T-cell (primary cell): ENCODE data around the gene P4HA1. TPM values are rescaled to one million over a fixed set of nuclear protein-coding genes. Genes with fewer than 3 reads are reported as not detected.
A peak's percentile ranks its signal among the peaks of the same experiment; 100 is the strongest.
"Not testable (repeated sequence)": the region's sequence is repeated elsewhere in the genome, so short reads cannot be mapped to it uniquely, and the experiment has no call there.

Source experiments
- ATAC-seq, 4 experiments: fragments of 200-7000 bp in 3 of 4; fragments of 150-1000 bp in 1 of 4; cut with Tn5 transposase; replicated peaks in 1 of 4; 1 replicate in 3 of 4; 2 replicates in 1 of 4; pipeline ENCODE4 v1.10.0; 2021; ENCODE audit warnings: moderate library complexity in 3 of 4, mild to moderate bottlenecking in 2 of 4, moderate number of reproducible peaks in 1 of 4
- CTCF ChIA-PET, 2 donors: fragments of 300-600 bp; sonication (Branson Sonifier 250); formaldehyde crosslinking; loops; one replicate each; lab custom pipeline; 2022; ENCODE audit warnings: antibody characterized with exemption in 2 of 2; lab: Charles Lee
- POLR2A ChIA-PET, 2 donors: fragments of 300-600 bp; sonication (Branson Sonifier 250); formaldehyde crosslinking; loops; one replicate each; lab custom pipeline; 2022; ENCODE audit warnings: antibody characterized with exemption in 2 of 2; lab: Charles Lee
- DNase-seq, 35 experiments: peaks; one replicate each; pipeline versions ENCODE4 v3.0.0 to v3.0.0-alpha.2; 2013 to 2023
- H3K27ac ChIP-seq: one replicate; pipeline ENCODE4 v1.5.1; 2013; ENCODE audit warnings: low read length
- H3K27me3 ChIP-seq, 2 experiments: replicated peaks in 1 of 2; 1 replicate in 1 of 2; 2 replicates in 1 of 2; pipeline versions ENCODE4 v1.6.1 to v1.7.0; 2013; ENCODE audit warnings: low read length in 1 of 2, mixed read lengths in 1 of 2; ENCODE audit not compliant: control insufficient read depth in 2 of 2, insufficient read depth in 2 of 2; ENCODE audit errors: extremely low read depth in 1 of 2
- H3K36me3 ChIP-seq, 2 donors: 1 replicate in 1 of 2; 2 replicates in 1 of 2; pipeline versions ENCODE4 v1.6.1 to v1.7.0; 2013; ENCODE audit warnings: low read length in 1 of 2; ENCODE audit not compliant: control insufficient read depth in 2 of 2, insufficient read depth in 1 of 2; ENCODE audit errors: extremely low read depth in 1 of 2
- H3K4me1 ChIP-seq, 2 experiments: 1 replicate in 1 of 2; 2 replicates in 1 of 2; pipeline versions ENCODE4 v1.6.1 to v1.7.0; 2013; ENCODE audit warnings: low read length in 2 of 2, mixed read lengths in 1 of 2; ENCODE audit not compliant: insufficient read depth in 2 of 2, control insufficient read depth in 1 of 2; ENCODE audit errors: extremely low read depth in 1 of 2
- H3K4me3 ChIP-seq, 2 donors: 1 replicate in 1 of 2; 2 replicates in 1 of 2; pipeline versions ENCODE4 v1.5.1 to v1.7.0; 2013; ENCODE audit warnings: mild to moderate bottlenecking in 2 of 2, low read length in 1 of 2, moderate library complexity in 1 of 2; ENCODE audit not compliant: control insufficient read depth in 1 of 2; ENCODE audit errors: extremely low read depth in 1 of 2
- H3K9me3 ChIP-seq: 2 replicates; pipeline ENCODE4 v1.7.0; 2013
- H3K27ac Mint-ChIP-seq, 2 donors: one replicate each; pipeline ENCODE4 v1.8.0; 2020 to 2021; ENCODE audit warnings: mild to moderate bottlenecking in 2 of 2, mixed read lengths in 2 of 2
- H3K27me3 Mint-ChIP-seq, 2 donors: one replicate each; pipeline ENCODE4 v1.8.0; 2021 to 2022; ENCODE audit warnings: mixed read lengths in 2 of 2
- H3K36me3 Mint-ChIP-seq: one replicate; pipeline ENCODE4 v1.8.0; 2021; ENCODE audit warnings: mixed read lengths
- H3K4me1 Mint-ChIP-seq, 3 donors: one replicate each; pipeline ENCODE4 v1.8.0; 2020 to 2022; ENCODE audit warnings: mixed read lengths in 3 of 3, mild to moderate bottlenecking in 1 of 3
- H3K4me3 Mint-ChIP-seq, 3 donors: one replicate each; pipeline ENCODE4 v1.8.0; 2020 to 2022; ENCODE audit warnings: mild to moderate bottlenecking in 3 of 3, mixed read lengths in 3 of 3, moderate library complexity in 3 of 3
- H3K9me3 Mint-ChIP-seq, 3 donors: one replicate each; pipeline ENCODE4 v1.8.0; 2020 to 2022; ENCODE audit warnings: mixed read lengths in 3 of 3
- WGBS: methylation state at CpG from one replicate; pipeline ENCODE4 v1.1.5; 2013; ENCODE audit warnings: missing lambda C conversion rate; ENCODE audit not compliant: insufficient coverage; 5-methylcytosine and 5-hydroxymethylcytosine counted together
- total RNA-seq, 35 experiments: library from RNA in 6 of 35; stranded (reverse) in 6 of 35; fragments of 120-200 nt in 1 of 35; gene quantifications; one replicate each; pipeline versions ENCODE4 v1.2.1 to v1.2.4 and lab custom pipeline; 2013 to 2026

P4HA1 gene
- total RNA-seq, 5 donors from 2014 or later (not counting 1 experiment from before 2014, with no cell fraction given): 11.3 to 15.4 (median 13.0) TPM

DNA sequence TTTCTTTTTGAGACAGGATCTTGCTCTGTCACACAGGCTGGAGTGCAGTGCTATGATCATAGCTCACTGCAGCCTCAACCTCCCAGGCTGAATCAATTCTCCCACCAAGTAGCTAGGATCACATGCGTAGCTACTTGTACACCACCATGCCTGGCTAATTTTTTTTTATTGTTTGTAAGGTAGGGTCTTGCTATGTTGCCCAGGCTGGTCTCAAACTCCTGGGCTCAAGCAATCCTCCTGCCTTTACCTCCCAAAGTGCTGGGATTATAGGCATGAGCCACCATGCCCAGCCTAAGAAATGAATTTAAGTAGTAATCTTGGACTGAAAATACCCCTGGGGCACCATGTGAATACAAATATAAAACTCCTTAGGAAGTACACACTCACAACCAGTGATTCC is 19.4 kb upstream of the P4HA1 start:
- Histone ChIP-seq H3K9me3 (no peaks in the 10 kb centered on the region), H3K4me1 (peaks cover 0 to under 1% of the 10 kb centered on the region in 2 experiments), H3K4me3 (no peak overlapping the region), H3K27me3 (no peaks in the 10 kb centered on the region), H3K36me3 (no peaks in the 10 kb centered on the region), H3K27ac (no peak overlapping the region)
- WGBS: no CpG with 5 or more reads among the region's 1 CpG
- Mint-ChIP-seq H3K4me3 (no peak overlapping the region), H3K9me3 (no peaks in the 10 kb centered on the region), H3K36me3 (peaks cover 9% of the 10 kb centered on the region), H3K27me3 (no peaks in the 10 kb centered on the region), H3K27ac (no peak overlapping the region), H3K4me1 (peaks cover 0 to 9% (median 6%) of the 10 kb centered on the region in 3 donors)
- ATAC-seq: no peak
- POLR2A ChIA-PET: no interaction called here
- no peak for DNase-seq
- CTCF ChIA-PET: no interaction called here

- Mint-ChIP-seq H3K27me3 (no peaks in the 10 kb centered on the region), H3K9me3 (peaks cover 0 to 4% (median 0%) of the 10 kb centered on the region in 3 donors), H3K27ac (no peak overlapping the region), H3K36me3 (peaks cover 13% of the 10 kb centered on the region), H3K4me1 (peaks cover 10 to 19% (median 15%) of the 10 kb centered on the region in 3 donors), H3K4me3 (no peak overlapping the region)
- no peaks in the 10 kb centered on the region for H3K9me3 ChIP-seq
- H3K27me3 ChIP-seq: no peaks in the 10 kb centered on the region
- peaks cover 4% of the 10 kb centered on the region in 2 experiments for H3K4me1 ChIP-seq
- ChIA-PET POLR2A (interaction anchor here in 1 of 2 donors (0.7 kb wide), 1 partner anchor 126 kb away, joined by 3 read pairs; no protein-coding TSS in a partner anchor), CTCF (interaction anchor here in 1 of 2 donors (0.7 to 1.7 kb wide), 2 partner anchors 17 to 34 kb away, joined by 3 to 5 read pairs; partner anchors contain the start of gene P4HA1)
- H3K27ac ChIP-seq: no peak overlapping the region
- no peak overlapping the region for H3K4me3 ChIP-seq
- no CpG with 5 or more reads among the region's 1 CpG for WGBS
- ATAC-seq: no peak
- no peak for DNase-seq
- H3K36me3 ChIP-seq: no peaks in the 10 kb centered on the region
Observed at GRCh38 chr10:73113551-73113950, 16.9 kb upstream of the P4HA1 start.

GRCh38 chr10:73112032-73112431 is 15.4 kb upstream of the P4HA1 start:
- Mint-ChIP-seq H3K36me3 (peaks cover 17% of the 10 kb centered on the region), H3K4me1 (peaks cover 10 to 16% (median 13%) of the 10 kb centered on the region in 3 donors), H3K4me3 (peak overlapping the region in 1 of 3 donors; percentile 88)
- H3K27ac Mint-ChIP-seq, H3K9me3 ChIP-seq, H3K9me3 Mint-ChIP-seq, H3K36me3 ChIP-seq, H3K27ac ChIP-seq, H3K4me1 ChIP-seq, H3K4me3 ChIP-seq, H3K27me3 ChIP-seq, H3K27me3 Mint-ChIP-seq, POLR2A ChIA-PET, DNase-seq, ATAC-seq, CTCF ChIA-PET: not testable (repeated sequence)
- 100% methylated on average over 1 of the region's 13 CpGs for WGBS

- CTCF ChIA-PET: interaction anchor here (0.6 to 2.6 kb wide), 4 partner anchors 10 to 48 kb away, joined by 3 to 23 read pairs (median 6); partner anchors contain the start of gene P4HA1 (in 1 of the 2)
- Mint-ChIP-seq H3K4me1 (peaks cover 10 to 16% (median 13%) of the 10 kb centered on the region in 3 donors), H3K27me3 (no peaks in the 10 kb centered on the region), H3K36me3 (peaks cover 23% of the 10 kb centered on the region), H3K4me3 (peak within 1 kb of the TSS; percentile 88 to 90 (median 89)), H3K9me3 (peaks cover 0 to 4% (median 0%) of the 10 kb centered on the region in 3 donors), H3K27ac (peak within 1 kb of the TSS; percentile 90 to 95)
- H3K27me3 ChIP-seq: no peaks in the 10 kb centered on the region
- no peaks in the 10 kb centered on the region for H3K9me3 ChIP-seq
- peak within 1 kb of the TSS; percentile 51 to 64 for H3K4me3 ChIP-seq
- H3K4me1 ChIP-seq: peaks cover 4% of the 10 kb centered on the region in 2 experiments
- DNase-seq: peak in 33 of 35 experiments; percentile 8 to 75 (median 29)
- POLR2A ChIA-PET: interaction anchor here in 1 of 2 donors (0.6 to 1.6 kb wide), 3 partner anchors 13 to 1105 kb away, joined by 5 to 14 read pairs (median 13); partner anchors contain the start of gene P4HA1
- no peaks in the 10 kb centered on the region for H3K36me3 ChIP-seq
- 5% methylated on average over 5 of the region's 5 CpGs for WGBS
- peak within 1 kb of the TSS; percentile 30 for H3K27ac ChIP-seq
- peak; percentile 86 to 95 (median 92) for ATAC-seq
Observed at GRCh38 chr10:73110345-73110849, 13.7 kb upstream of the P4HA1 start, which contains the start of gene NUDT13. Gene NUDT13, plus strand, starts transcription at chr10:73110455. Its CDS starts 3,911 bp downstream, at chr10:73114366.

GRCh38 chr10:73109248-73109652 is 12.6 kb upstream of the P4HA1 start:
- not testable (repeated sequence) for H3K27ac ChIP-seq, H3K9me3 ChIP-seq, H3K4me1 ChIP-seq, H3K9me3 Mint-ChIP-seq, H3K27me3 Mint-ChIP-seq, H3K27me3 ChIP-seq, ATAC-seq, H3K4me3 Mint-ChIP-seq, H3K27ac Mint-ChIP-seq, DNase-seq, H3K36me3 ChIP-seq, H3K4me3 ChIP-seq
- WGBS: no CpG with 5 or more reads among the region's 4 CpGs
- CTCF ChIA-PET: interaction anchor here (0.6 to 2.6 kb wide), 2 partner anchors 13 to 78 kb away, joined by 3 to 23 read pairs; partner anchors contain the start of gene P4HA1 (in 1 of the 2)
- peaks cover 27% of the 10 kb centered on the region for H3K36me3 Mint-ChIP-seq
- POLR2A ChIA-PET: interaction anchor here in 1 of 2 donors (0.6 kb wide), 1 partner anchor 34 kb away, joined by 3 read pairs; no protein-coding TSS in a partner anchor
- peaks cover 10 to 16% (median 13%) of the 10 kb centered on the region in 3 donors for H3K4me1 Mint-ChIP-seq

GRCh38 chr10:73106301-73106700 is 9.6 kb upstream of the P4HA1 start:
- peaks cover 0 to 4% (median 0%) of the 10 kb centered on the region in 3 donors for H3K9me3 Mint-ChIP-seq
- H3K4me3 ChIP-seq: no peak overlapping the region
- ATAC-seq (no peak), DNase-seq (no peak)
- CTCF ChIA-PET: no interaction called here
- H3K27ac Mint-ChIP-seq: no peak overlapping the region
- peaks cover 4% of the 10 kb centered on the region in 2 experiments for H3K4me1 ChIP-seq
- WGBS: no CpG with 5 or more reads among the region's 3 CpGs
- peaks cover 10 to 13% (median 10%) of the 10 kb centered on the region in 3 donors for H3K4me1 Mint-ChIP-seq
- no peaks in the 10 kb centered on the region for H3K27me3 ChIP-seq
- no peaks in the 10 kb centered on the region for H3K27me3 Mint-ChIP-seq
- peaks cover 30% of the 10 kb centered on the region for H3K36me3 Mint-ChIP-seq
- no peak overlapping the region for H3K4me3 Mint-ChIP-seq
- H3K36me3 ChIP-seq: no peaks in the 10 kb centered on the region
- POLR2A ChIA-PET: no interaction called here
- H3K27ac ChIP-seq: no peak overlapping the region
- H3K9me3 ChIP-seq: no peaks in the 10 kb centered on the region
